ENCODE data around the gene JUP. TPM values are rescaled to one million over a fixed set of nuclear protein-coding genes. Genes with fewer than 3 reads are reported as not detected.

JUP gene
- total and polyA plus RNA-seq, 2 donors from 2014 or later = 148 to 223 TPM

DNA sequence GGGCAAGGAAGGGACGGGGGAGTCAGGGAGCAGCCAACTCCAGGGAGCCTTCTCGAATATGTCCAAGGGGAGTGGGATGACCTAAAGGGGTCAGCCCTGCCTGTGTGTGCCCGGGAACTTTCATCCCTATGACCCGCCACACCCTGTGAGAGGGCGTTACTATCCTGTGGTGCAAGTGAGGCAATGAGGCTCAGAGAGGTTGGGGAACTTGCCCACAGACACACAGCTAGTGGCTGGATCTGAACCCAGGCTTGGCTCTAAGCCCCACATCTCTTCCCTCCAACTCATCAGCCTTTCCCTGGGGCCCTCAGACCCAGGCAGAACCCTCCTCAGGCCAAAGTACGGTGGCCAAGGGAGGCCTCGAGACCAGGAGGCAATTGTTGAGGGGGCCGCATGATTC, 23.2 kb downstream of the JUP start:
- H3K27me3 ChIP-seq (ENCODE audit: control insufficient read depth, insufficient read depth, low read length) = no peaks in the 10 kb centered on the region
- intact Hi-C loops (cut with DNase I) = no loop called here
- TF ChIP-seq, protein P1, sequence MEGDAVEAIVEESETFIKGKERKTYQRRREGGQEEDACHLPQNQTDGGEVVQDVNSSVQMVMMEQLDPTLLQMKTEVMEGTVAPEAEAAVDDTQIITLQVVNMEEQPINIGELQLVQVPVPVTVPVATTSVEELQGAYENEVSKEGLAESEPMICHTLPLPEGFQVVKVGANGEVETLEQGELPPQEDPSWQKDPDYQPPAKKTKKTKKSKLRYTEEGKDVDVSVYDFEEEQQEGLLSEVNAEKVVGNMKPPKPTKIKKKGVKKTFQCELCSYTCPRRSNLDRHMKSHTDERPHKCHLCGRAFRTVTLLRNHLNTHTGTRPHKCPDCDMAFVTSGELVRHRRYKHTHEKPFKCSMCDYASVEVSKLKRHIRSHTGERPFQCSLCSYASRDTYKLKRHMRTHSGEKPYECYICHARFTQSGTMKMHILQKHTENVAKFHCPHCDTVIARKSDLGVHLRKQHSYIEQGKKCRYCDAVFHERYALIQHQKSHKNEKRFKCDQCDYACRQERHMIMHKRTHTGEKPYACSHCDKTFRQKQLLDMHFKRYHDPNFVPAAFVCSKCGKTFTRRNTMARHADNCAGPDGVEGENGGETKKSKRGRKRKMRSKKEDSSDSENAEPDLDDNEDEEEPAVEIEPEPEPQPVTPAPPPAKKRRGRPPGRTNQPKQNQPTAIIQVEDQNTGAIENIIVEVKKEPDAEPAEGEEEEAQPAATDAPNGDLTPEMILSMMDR (IDR thresholded peaks at IDR 0.05; ENCODE audit: borderline replicate concordance, extremely low read depth, insufficient read depth) = no peak

DNA sequence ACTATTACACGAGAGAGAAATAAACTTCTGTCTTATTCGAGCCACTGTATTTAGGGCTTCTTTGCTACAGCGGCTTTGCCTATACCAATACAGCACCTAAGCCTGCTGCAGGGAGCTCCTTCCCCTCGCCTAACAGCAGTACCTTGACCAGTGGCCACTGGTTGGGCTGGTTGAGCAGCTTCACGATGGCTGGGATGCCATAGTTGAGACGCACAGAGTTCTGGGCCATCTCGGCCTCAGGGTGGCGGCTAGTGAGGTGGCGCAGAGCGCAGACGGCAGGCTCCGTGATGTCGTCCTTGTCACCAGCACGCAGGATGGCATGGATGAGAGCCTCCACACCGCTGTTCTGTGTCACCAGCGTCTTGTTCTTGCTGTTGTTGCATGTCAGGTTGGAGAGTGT, 23.7 kb downstream of the JUP start:
- DNase-seq = no peak
- Histone ChIP-seq H3K27me3 (ENCODE audit: control insufficient read depth, insufficient read depth, low read length) (no peaks in the 10 kb centered on the region), H3K9ac (ENCODE audit: low read length in 3 of 3) (no peak overlapping the region), H3K9me3 (ENCODE audit: control insufficient read depth in 2 of 3, insufficient read depth in 1 of 3, low read length in 3 of 3) (no peaks in the 10 kb centered on the region), H3K27ac (ENCODE audit: low read depth in 2 of 2, low read length in 2 of 2) (no peak overlapping the region), H3K4me3 (ENCODE audit: low read length in 3 of 3) (no peak overlapping the region), H3K36me3 (ENCODE audit: control insufficient read depth in 2 of 3, insufficient read depth in 3 of 3, low read length in 3 of 3) (peaks cover 16 to 66% (median 57%) of the 10 kb centered on the region in 3 donors), H3K4me1 (ENCODE audit: control insufficient read depth in 2 of 3, insufficient read depth in 2 of 3, low read depth in 1 of 3, low read length in 3 of 3) (no peaks in the 10 kb centered on the region)
- TF ChIP-seq, protein P1 (IDR thresholded peaks at IDR 0.05; ENCODE audit: borderline replicate concordance, extremely low read depth, insufficient read depth) = no peak
- no peak for FAIRE-seq
- intact Hi-C loops (cut with DNase I) = no loop called here

More for the DNA sequence above, 23.2 kb downstream of the JUP start:
- Histone ChIP-seq H3K9me3 (ENCODE audit: control insufficient read depth in 2 of 3, insufficient read depth in 1 of 3, low read length in 3 of 3) (no peaks in the 10 kb centered on the region), H3K4me3 (ENCODE audit: low read length in 3 of 3) (no peak overlapping the region), H3K36me3 (ENCODE audit: control insufficient read depth in 2 of 3, insufficient read depth in 3 of 3, low read length in 3 of 3) (peaks cover 16 to 64% (median 54%) of the 10 kb centered on the region in 3 donors), H3K4me1 (ENCODE audit: control insufficient read depth in 2 of 3, insufficient read depth in 2 of 3, low read depth in 1 of 3, low read length in 3 of 3) (no peaks in the 10 kb centered on the region), H3K27ac (ENCODE audit: low read depth in 2 of 2, low read length in 2 of 2) (no peak overlapping the region), H3K9ac (ENCODE audit: low read length in 3 of 3) (no peak overlapping the region)
- DNase-seq (no peak), FAIRE-seq (no peak)

DNA sequence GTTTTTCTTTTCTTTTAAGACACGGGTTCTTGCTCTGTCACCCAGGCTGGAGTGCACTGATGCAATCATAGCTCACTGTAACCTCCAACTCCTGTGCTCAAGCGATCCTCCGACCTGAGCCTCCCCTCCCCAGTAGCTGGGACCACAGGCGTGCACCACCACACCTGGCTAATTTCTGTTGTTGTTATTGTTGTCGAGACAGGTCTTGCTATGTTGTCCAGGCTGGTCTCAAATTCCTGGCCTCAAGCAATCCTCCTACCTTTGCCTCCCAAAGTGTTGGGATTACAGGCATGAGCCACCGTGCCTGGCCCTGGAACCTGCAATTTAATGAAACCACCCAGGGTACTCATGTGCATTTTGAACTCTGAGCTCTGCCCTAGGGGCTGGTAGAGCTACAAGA, 24.1 kb downstream of the JUP start:
- Histone ChIP-seq H3K4me1 (ENCODE audit: control insufficient read depth in 2 of 3, insufficient read depth in 2 of 3, low read depth in 1 of 3, low read length in 3 of 3) (no peaks in the 10 kb centered on the region), H3K36me3 (ENCODE audit: control insufficient read depth in 2 of 3, insufficient read depth in 3 of 3, low read length in 3 of 3) (peaks cover 15 to 66% (median 58%) of the 10 kb centered on the region in 3 donors), H3K27ac (ENCODE audit: low read depth in 2 of 2, low read length in 2 of 2) (no peak overlapping the region), H3K9ac (ENCODE audit: low read length in 3 of 3) (no peak overlapping the region), H3K4me3 (ENCODE audit: low read length in 3 of 3) (no peak overlapping the region), H3K9me3 (ENCODE audit: control insufficient read depth in 2 of 3, insufficient read depth in 1 of 3, low read length in 3 of 3) (no peaks in the 10 kb centered on the region), H3K27me3 (ENCODE audit: control insufficient read depth, insufficient read depth, low read length) (no peaks in the 10 kb centered on the region)
- DNase-seq (no peak), FAIRE-seq (no peak)
- intact Hi-C loops (cut with DNase I) = no loop called here
- TF ChIP-seq, protein P1 (IDR thresholded peaks at IDR 0.05; ENCODE audit: borderline replicate concordance, extremely low read depth, insufficient read depth) = no peak

DNA sequence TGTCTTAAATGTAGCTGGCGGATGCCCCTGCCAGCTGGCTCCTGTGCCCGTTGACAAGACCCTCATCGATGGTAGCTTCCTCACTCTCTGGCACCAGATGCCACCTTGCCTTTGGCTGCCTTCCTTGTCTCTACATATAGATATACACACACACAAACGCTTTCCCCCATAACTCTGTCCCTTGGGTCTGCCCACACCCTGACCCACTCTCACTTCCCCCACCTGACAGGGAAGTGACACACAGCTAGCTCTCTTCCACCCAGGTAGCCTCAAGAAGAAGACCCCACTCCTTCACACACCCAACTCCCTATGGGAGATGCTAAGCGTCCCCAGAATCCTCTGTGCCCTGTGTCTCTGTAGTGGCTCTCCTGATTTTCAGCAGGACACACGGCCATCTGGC, 25.6 kb downstream of the JUP start:
- intact Hi-C loops (cut with DNase I) = no loop called here
- FAIRE-seq (no peak), DNase-seq (no peak)
- H3K27me3 ChIP-seq (ENCODE audit: control insufficient read depth, insufficient read depth, low read length) = no peaks in the 10 kb centered on the region
- H3K27ac ChIP-seq (ENCODE audit: low read depth in 2 of 2, low read length in 2 of 2) = no peak overlapping the region
- H3K9ac ChIP-seq (ENCODE audit: low read length in 3 of 3) = no peak overlapping the region
- TF ChIP-seq, protein P1 (IDR thresholded peaks at IDR 0.05; ENCODE audit: borderline replicate concordance, extremely low read depth, insufficient read depth) = no peak
- H3K4me1 ChIP-seq (ENCODE audit: control insufficient read depth in 2 of 3, insufficient read depth in 2 of 3, low read depth in 1 of 3, low read length in 3 of 3) = no peaks in the 10 kb centered on the region
- no peaks in the 10 kb centered on the region for H3K9me3 ChIP-seq (ENCODE audit: control insufficient read depth in 2 of 3, insufficient read depth in 1 of 3, low read length in 3 of 3)
- H3K36me3 ChIP-seq (ENCODE audit: control insufficient read depth in 2 of 3, insufficient read depth in 3 of 3, low read length in 3 of 3) = peaks cover 15 to 73% (median 58%) of the 10 kb centered on the region in 3 donors
- no peak overlapping the region for H3K4me3 ChIP-seq (ENCODE audit: low read length in 3 of 3)

Data from kidney (tissue), 14 donors.